Stimulated activated CD8-positive, alpha-beta memory T cell treated with anti-CD3 and anti-CD28 coated beads, Interleukin-4, amount 100 ng/mL, for 48 hours (primary cell): ENCODE measurements around the gene SPRR2A.
"Not testable (repeated sequence)": the region's sequence is repeated elsewhere in the genome, so short reads cannot be mapped to it uniquely, and the experiment has no call there.

ENCODE experiments used
- DNase-seq: peaks from one replicate; pipeline ENCODE4 v3.0.0-alpha.2; 2020

The SPRR2A gene

DNA sequence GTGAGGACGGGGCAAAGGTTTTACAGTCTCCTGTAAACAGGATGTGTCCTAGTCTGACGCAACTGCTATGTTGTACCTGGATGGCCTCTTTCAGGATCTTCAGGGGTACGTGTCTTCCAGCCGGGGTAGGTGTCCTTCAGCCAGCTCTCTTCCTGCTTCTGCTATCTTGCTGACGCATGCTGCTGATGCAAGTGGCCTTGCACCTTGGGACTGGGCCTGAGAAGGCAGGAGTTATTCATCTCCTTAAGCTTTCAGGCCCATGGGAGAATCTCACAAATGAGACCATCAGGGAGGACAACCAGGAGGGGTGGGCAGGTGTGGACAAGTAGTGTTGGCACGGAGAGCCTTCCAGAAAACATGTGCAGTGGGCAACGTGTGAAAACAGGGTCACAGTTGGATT is 34.2 kb downstream of the SPRR2A start:
- no peak for DNase-seq

DNA sequence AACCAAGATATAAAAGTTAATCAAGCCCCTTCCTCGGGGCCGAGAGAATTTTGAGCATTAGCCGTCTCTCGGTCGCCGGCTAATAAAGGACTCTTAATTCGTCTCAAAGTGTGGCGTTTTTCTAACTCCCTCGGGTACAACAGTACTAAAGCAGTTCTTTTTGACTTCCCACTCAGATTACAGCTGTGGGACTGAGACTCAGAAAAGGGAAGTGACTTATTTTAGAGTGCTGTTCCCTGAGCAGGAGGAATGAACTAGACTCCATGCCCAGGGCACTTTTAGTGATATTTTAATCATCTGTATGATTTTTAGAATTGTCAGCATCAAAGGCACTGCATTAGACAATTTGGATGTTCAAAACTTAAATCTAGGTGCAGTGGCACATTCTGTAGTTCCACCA is 35.0 kb downstream of the SPRR2A start:
- not testable (repeated sequence) for DNase-seq

DNA sequence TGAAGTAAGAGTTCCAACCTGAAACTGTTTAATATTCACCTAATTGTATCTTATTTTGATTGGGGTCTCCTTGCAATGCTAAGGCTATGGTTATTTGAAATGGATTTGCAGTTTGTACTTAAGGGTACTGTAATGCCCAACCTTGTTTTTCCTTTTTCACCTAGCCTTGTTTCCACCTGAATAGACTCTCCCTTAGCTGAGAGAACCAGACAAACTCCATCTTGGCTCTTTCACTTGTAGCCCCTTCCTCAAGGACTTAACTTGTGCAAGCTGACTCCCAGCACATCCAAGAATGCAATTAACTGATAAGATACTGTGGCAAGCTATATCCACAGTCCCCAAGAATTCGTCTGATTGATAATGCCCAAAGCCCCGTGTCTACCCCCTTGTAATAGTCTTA is 35.5 kb downstream of the SPRR2A start:
- not testable (repeated sequence) for DNase-seq

DNA sequence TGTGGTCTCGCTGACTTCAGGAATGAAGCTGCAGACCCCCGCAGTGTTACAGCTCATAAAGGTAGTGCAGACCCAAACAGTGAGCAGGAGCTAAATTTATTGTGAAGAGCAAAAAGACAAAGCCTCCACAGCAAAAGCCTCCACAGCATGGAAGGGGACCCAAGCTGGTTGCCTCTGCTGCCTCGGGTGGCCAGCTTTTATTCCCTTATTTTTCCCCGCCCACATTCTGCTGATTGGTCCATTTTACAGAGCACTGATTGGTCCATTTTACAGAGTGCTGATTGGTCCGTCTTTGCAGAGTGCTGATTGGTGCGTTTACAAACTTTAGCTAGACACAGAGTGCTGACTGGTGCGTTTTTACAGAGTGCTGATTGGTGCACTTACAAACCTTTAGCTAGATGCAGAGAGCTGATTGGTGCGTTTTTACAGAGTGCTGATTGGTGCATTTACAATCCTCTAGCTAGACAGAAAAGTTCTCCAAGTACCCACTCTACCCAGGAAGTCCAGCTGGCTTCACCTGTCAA is 46.0 kb downstream of the SPRR2A start:
- DNase-seq: not testable (repeated sequence)
